ENCODE data around the gene PID1.

GRCh38 chr2:229141424-229142025 is 129.6 kb downstream of the PID1 start:
- TF ChIP-seq CTCF (IDR thresholded peaks at IDR 0.05; ENCODE audit: low read length) (no peak), EZH2phosphoT487 (IDR thresholded peaks at IDR 0.05; ENCODE audit: low read length) (no peak)
